Activated CD8-positive, alpha-beta memory T cell treated with anti-CD3 and anti-CD28 coated beads for 48 hours (primary cell): ENCODE measurements around the gene CBLIF.
"Not testable (repeated sequence)": the region's sequence is repeated elsewhere in the genome, so short reads cannot be mapped to it uniquely, and the experiment has no call there.

ENCODE experiments used
- DNase-seq, 3 experiments: peaks; one replicate each; pipeline ENCODE4 v3.0.0-alpha.2; 2020; ENCODE audit warnings: low read depth in 2 of 3, low spot score in 2 of 3

CBLIF gene

GRCh38 chr11:59848439-59848838 lies 3.1 kb upstream of the CBLIF start:
- DNase-seq = not testable (repeated sequence)

GRCh38 chr11:59847626-59848025 lies 2.3 kb upstream of the CBLIF start:
- no peak for DNase-seq

- DNase-seq = no peak
Measured at GRCh38 chr11:59846556-59846955, 1.3 kb upstream of the CBLIF start.

GRCh38 chr11:59842316-59842715 lies 3.0 kb downstream of the CBLIF start:
- no peak for DNase-seq

- DNase-seq = no peak
Measured at GRCh38 chr11:59841514-59841913, 3.8 kb downstream of the CBLIF start.

GRCh38 chr11:59839615-59840014 lies 5.7 kb downstream of the CBLIF start:
- no peak for DNase-seq

GRCh38 chr11:59833602-59834001 lies 11.7 kb downstream of the CBLIF start:
- DNase-seq = no peak

- no peak for DNase-seq
Measured at GRCh38 chr11:59829358-59829757, 15.9 kb downstream of the CBLIF start.

GRCh38 chr11:59822989-59823566 lies 22.2 kb downstream of the CBLIF start:
- DNase-seq = no peak

GRCh38 chr11:59818572-59818971 lies 26.7 kb downstream of the CBLIF start:
- DNase-seq = no peak

GRCh38 chr11:59816434-59816833 lies 28.9 kb downstream of the CBLIF start:
- not testable (repeated sequence) for DNase-seq

GRCh38 chr11:59815754-59816153 lies 29.5 kb downstream of the CBLIF start:
- no peak for DNase-seq

GRCh38 chr11:59814021-59814420 lies 31.3 kb downstream of the CBLIF start:
- no peak for DNase-seq

- no peak for DNase-seq
Measured at GRCh38 chr11:59813364-59813763, 31.9 kb downstream of the CBLIF start.

GRCh38 chr11:59812220-59812619 lies 33.1 kb downstream of the CBLIF start:
- DNase-seq = no peak

GRCh38 chr11:59810911-59811259 lies 34.4 kb downstream of the CBLIF start:
- DNase-seq = no peak

GRCh38 chr11:59810189-59810910 lies 34.9 kb downstream of the CBLIF start, which contains the start of gene MRPL16:
TSS of gene MRPL16 (minus strand) at chr11:59810778. CDS start at chr11:59810658, 120 bp downstream.
- DNase-seq = peak; percentile 70 to 87 (median 77)

- DNase-seq = no peak
Measured at GRCh38 chr11:59807047-59807610, 38.2 kb downstream of the CBLIF start.

GRCh38 chr11:59804061-59804460 lies 41.2 kb downstream of the CBLIF start:
- no peak for DNase-seq

- DNase-seq = no peak
Measured at GRCh38 chr11:59802639-59803176, 42.6 kb downstream of the CBLIF start.

GRCh38 chr11:59801981-59802638 lies 43.2 kb downstream of the CBLIF start:
- no peak for DNase-seq
